HCT116 (cell line): ENCODE results near the gene PBX3. TPM values are rescaled to one million over a fixed set of nuclear protein-coding genes. Genes with fewer than 3 reads are reported as not detected.

Source experiments
- ATAC-seq: fragments of 200-7000 bp; cut with Tn5 transposase; 2 replicates; pipeline ENCODE4 v1.9.1; 2020; ENCODE audit warnings: mild to moderate bottlenecking, moderate library complexity
- BruUV-seq: library from RNA; stranded (reverse); fragments of 400-500 nt; replicated peaks from 2 replicates; lab custom pipeline; 2021; lab: Mats Ljungman, UMichigan
- CTCF ChIA-PET: fragments of 300-600 bp; sonication (Branson Sonifier 250); formaldehyde crosslinking; loops from one replicate; lab custom pipeline; 2021; ENCODE audit warnings: antibody characterized with exemption; lab: Charles Lee
- POLR2A ChIA-PET: fragments of 300-600, 350-600 bp; sonication (Branson Sonifier 250); formaldehyde crosslinking; loops from one replicate; lab custom pipeline; 2021; ENCODE audit warnings: antibody characterized with exemption; lab: Charles Lee
- RAD21 ChIA-PET, 2 experiments: fragments of 300-600 bp; sonication (Branson Sonifier 250); formaldehyde crosslinking; loops; one replicate each; lab custom pipeline; 2023; ENCODE audit warnings: low total read pairs in 2 of 2; ENCODE audit not compliant: uncharacterized antibody in 2 of 2, unreplicated experiment in 2 of 2, low non-redundant PET in 1 of 2; lab: Charles Lee
- DNase-seq: peaks from one replicate; pipeline ENCODE4 v3.0.0-alpha.2; 2010; ENCODE audit warnings: low read depth, low spot score
- H2AFZ ChIP-seq: fragments of 200-600 bp; shearing (Covaris generic), sonication (generic); 2 replicates; pipeline ENCODE4 v1.6.1; 2017; ENCODE audit warnings: low read depth, mixed run types, mixed read lengths, antibody characterized with exemption, low read length; ENCODE audit not compliant: poor library complexity, severe bottlenecking
- H3K27ac ChIP-seq: 2 replicates; pipeline ENCODE4 v1.5.1; 2012; ENCODE audit warnings: low read depth, low read length
- H3K27me3 ChIP-seq: fragments of 200-600 bp; sonication (generic); 2 replicates; pipeline ENCODE4 v1.6.1; 2016; ENCODE audit warnings: mixed run types, low read length, mixed read lengths; ENCODE audit not compliant: insufficient read depth
- H3K36me3 ChIP-seq, 2 experiments: fragments of 200-500 bp in 1 of 2; fragments of 200-600 bp in 1 of 2; sonication (Bioruptor generic) in 1 of 2; sonication (generic) in 1 of 2; 2 replicates each; pipeline versions ENCODE4 v1.5.1 to v1.6.1; 2014 to 2016; ENCODE audit warnings: low read length in 2 of 2, inconsistent platforms in 1 of 2, mixed read lengths in 1 of 2, mixed run types in 1 of 2; ENCODE audit not compliant: insufficient read depth in 2 of 2, control insufficient read depth in 1 of 2
- H3K4me1 ChIP-seq, 2 experiments: fragments of 200-600 bp in 1 of 2; sonication (generic) in 1 of 2; 2 replicates each; pipeline versions ENCODE4 v1.5.1 to v1.6.1; 2012 to 2017; ENCODE audit warnings: low read length in 2 of 2, inconsistent platforms in 1 of 2, mild to moderate bottlenecking in 1 of 2, mixed read lengths in 1 of 2, mixed run types in 1 of 2, moderate library complexity in 1 of 2; ENCODE audit not compliant: insufficient read depth in 2 of 2, control insufficient read depth in 1 of 2
- H3K4me2 ChIP-seq: fragments of 200-600 bp; sonication (generic); 2 replicates; pipeline ENCODE4 v1.6.1; 2017; ENCODE audit warnings: mixed run types, low read length, mixed read lengths
- H3K4me3 ChIP-seq, 2 experiments: fragments of 200-600 bp in 1 of 2; sonication (generic) in 1 of 2; replicated peaks in 1 of 2; 2 replicates each; pipeline ENCODE4 v1.5.1; 2011 to 2016; ENCODE audit warnings: low read length in 2 of 2, control low read depth in 1 of 2, low read depth in 1 of 2, mild to moderate bottlenecking in 1 of 2, mixed read lengths in 1 of 2, mixed run types in 1 of 2
- H3K79me2 ChIP-seq: fragments of 200-600 bp; sonication (generic); 2 replicates; pipeline ENCODE4 v1.6.1; 2017; ENCODE audit warnings: mild to moderate bottlenecking, mixed run types, low read length, moderate library complexity, mixed read lengths; ENCODE audit not compliant: insufficient read depth
- H3K9ac ChIP-seq: fragments of 200-600 bp; sonication (generic); 2 replicates; pipeline ENCODE4 v1.6.1; 2016; ENCODE audit warnings: low read length, mixed read lengths
- H3K9me2 ChIP-seq: fragments of 200-600 bp; sonication (generic), shearing (Covaris generic); 2 replicates; pipeline ENCODE4 v1.6.1; 2017; ENCODE audit warnings: mixed run types, mild to moderate bottlenecking, moderate library complexity; ENCODE audit not compliant: insufficient read depth
- H3K9me3 ChIP-seq, 2 experiments: fragments of 200-500 bp in 1 of 2; fragments of 200-600 bp in 1 of 2; sonication (Bioruptor generic) in 1 of 2; sonication (generic) in 1 of 2; 2 replicates each; pipeline ENCODE4 v1.6.1; 2014 to 2017; ENCODE audit warnings: low read length in 2 of 2, mixed read lengths in 2 of 2, inconsistent platforms in 1 of 2, low read depth in 1 of 2, mild to moderate bottlenecking in 1 of 2, mixed run types in 1 of 2, moderate library complexity in 1 of 2; ENCODE audit not compliant: control insufficient read depth in 1 of 2, insufficient read depth in 1 of 2
- H4K20me1 ChIP-seq: fragments of 200-600 bp; sonication (generic), shearing (Covaris generic); 2 replicates; pipeline ENCODE4 v1.6.1; 2017; ENCODE audit warnings: mixed run types, mild to moderate bottlenecking, moderate library complexity; ENCODE audit not compliant: insufficient read depth
- CEBPB ChIP-seq: IDR thresholded peaks from 2 replicates; pipeline ENCODE4 v1.6.1; 2012; ENCODE audit warnings: low read depth
- CTCF ChIP-seq, 3 experiments: fragments of 200-600 bp in 1 of 3; sonication (generic) in 1 of 3; IDR thresholded peaks in 2 of 3; conservative IDR thresholded peaks in 1 of 3; 2 replicates each; pipeline ENCODE4 v1.5.1; 2012 to 2017; ENCODE audit warnings: low read depth in 2 of 3, low read length in 2 of 3, antibody characterized with exemption in 1 of 3, borderline replicate concordance in 1 of 3, control low read depth in 1 of 3, mild to moderate bottlenecking in 1 of 3, mixed read lengths in 1 of 3, mixed run types in 1 of 3, moderate library complexity in 1 of 3; ENCODE audit not compliant: insufficient read depth in 1 of 3
- ELF1 ChIP-seq: IDR thresholded peaks from 2 replicates; pipeline ENCODE4 v1.6.1; 2012; ENCODE audit warnings: low read depth, borderline replicate concordance
- EZH2 ChIP-seq: fragments of 200-600 bp; sonication (generic); IDR thresholded peaks from 2 replicates; pipeline ENCODE4 v1.6.1; 2017; ENCODE audit warnings: antibody characterized with exemption, mixed run types
- EZH2phosphoT487 ChIP-seq: fragments of 200-600 bp; IDR thresholded peaks from 2 replicates; pipeline ENCODE4 v1.6.1; 2018; ENCODE audit warnings: antibody characterized with exemption, borderline replicate concordance
- FOSL1 ChIP-seq: IDR thresholded peaks from 2 replicates; pipeline ENCODE4 v1.6.1; 2012; ENCODE audit warnings: low read depth
- JUND ChIP-seq: IDR thresholded peaks from 2 replicates; pipeline ENCODE4 v1.6.1; 2012
- POLR2A ChIP-seq: IDR thresholded peaks from 2 replicates; pipeline ENCODE4 v1.7.0; 2011; ENCODE audit warnings: borderline replicate concordance; ENCODE audit not compliant: insufficient read depth, insufficient read length; ENCODE audit errors: extremely low read depth
- POLR2AphosphoS5 ChIP-seq: IDR thresholded peaks from 2 replicates; pipeline ENCODE4 v1.6.1; 2011; ENCODE audit warnings: mild to moderate bottlenecking, low read depth, low read length, moderate library complexity
- RAD21 ChIP-seq: IDR thresholded peaks from 2 replicates; pipeline ENCODE4 v1.6.1; 2012; ENCODE audit warnings: low read depth, mild to moderate bottlenecking
- SIN3A ChIP-seq: IDR thresholded peaks from 2 replicates; pipeline ENCODE4 v1.6.1; 2012; ENCODE audit warnings: low read depth
- SRF ChIP-seq: IDR thresholded peaks from 2 replicates; pipeline ENCODE4 v1.6.1; 2012; ENCODE audit warnings: low read depth
- TCF7L2 ChIP-seq: IDR thresholded peaks from 2 replicates; pipeline ENCODE4 v1.7.0; 2011; ENCODE audit warnings: borderline replicate concordance, inconsistent platforms; ENCODE audit not compliant: insufficient read depth, insufficient read length; ENCODE audit errors: extremely low read depth
- YY1 ChIP-seq: IDR thresholded peaks from 2 replicates; pipeline ENCODE4 v1.6.1; 2011; ENCODE audit warnings: low read length, low read depth, moderate library complexity, mild to moderate bottlenecking; ENCODE audit not compliant: insufficient replicate concordance; ENCODE audit errors: extremely low read depth
- ZBTB33 ChIP-seq: IDR thresholded peaks from 2 replicates; pipeline ENCODE4 v1.6.1; 2011; ENCODE audit warnings: mild to moderate bottlenecking, low read length, moderate library complexity; ENCODE audit not compliant: insufficient replicate concordance; ENCODE audit errors: extremely low read depth
- intact Hi-C: fragments of 100-400 bp; cut with micrococcal nuclease; formaldehyde crosslinking; loops from 2 replicates; pipeline ENCODE4 v1.10.0; 2022
- total RNA-seq: library from RNA; stranded (reverse); gene quantifications from one replicate; pipeline ENCODE4 v1.2.1, GENCODE V29; 2021; ENCODE audit not compliant: unreplicated experiment
- TF ChIP-seq, protein P1 (sequence below): IDR thresholded peaks from 2 replicates; pipeline ENCODE4 v1.6.1; 2012; ENCODE audit warnings: low read depth

PBX3 gene
- total RNA-seq, 1 experiment from 2014 or later: 13.5 TPM

DNA sequence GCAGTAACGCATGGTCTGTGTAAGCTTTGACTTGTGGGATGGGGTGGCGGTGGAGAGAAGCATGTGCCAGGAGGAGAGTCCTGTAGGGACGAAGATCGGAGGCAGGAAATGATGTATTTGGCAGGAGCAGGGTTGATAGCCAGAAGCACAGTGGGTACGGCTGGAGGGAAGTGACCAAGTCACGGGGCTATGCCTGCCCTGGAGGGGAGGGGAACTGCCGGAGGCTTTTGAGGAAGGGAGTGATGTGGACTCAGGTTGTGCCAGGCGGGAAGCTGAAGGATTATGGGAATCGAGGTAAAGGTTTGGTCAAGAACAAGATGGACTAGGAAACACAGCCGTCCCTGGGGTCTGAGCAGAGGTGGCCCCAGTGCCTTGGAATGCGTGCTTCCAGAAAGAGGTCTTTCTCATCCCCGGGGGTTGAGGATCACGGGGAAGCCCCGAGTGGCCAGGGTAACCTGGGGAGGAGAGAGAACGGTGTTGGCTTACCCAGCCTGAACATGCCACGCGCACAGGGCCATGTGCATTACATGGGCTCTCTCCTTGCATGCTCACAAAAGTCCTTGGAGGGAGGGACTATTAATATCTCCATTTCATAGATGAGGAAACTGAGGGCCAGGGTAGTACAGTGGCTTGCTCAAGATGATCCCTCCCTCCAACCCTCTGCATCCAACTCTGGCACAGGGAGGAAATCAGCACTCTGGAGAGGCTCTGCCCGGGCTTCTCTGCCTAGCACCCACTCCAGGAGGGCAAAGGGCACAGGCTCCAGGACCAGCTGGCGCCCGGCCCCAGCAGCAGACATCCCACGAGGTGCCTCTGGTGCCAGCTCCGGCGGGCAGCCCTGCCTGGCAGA lies 253.8 kb downstream of the PBX3 start (continued):
- no peak for TF ChIP-seq CTCF (IDR thresholded peaks at IDR 0.05 in 2 of 3, conservative IDR thresholded peaks at IDR 0.05 in 1 of 3; ENCODE audit: borderline replicate concordance in 1 of 3, insufficient read depth in 1 of 3, low read depth in 2 of 3, low read length in 2 of 3)
- TF ChIP-seq, all 23 proteins: peak for 0

GRCh38 chr9:126001581-126002225 lies 254.5 kb downstream of the PBX3 start:
- ATAC-seq (no peak), DNase-seq (no peak)
- Histone ChIP-seq H3K4me3 (no peak overlapping the region), H3K4me2 (no peak overlapping the region), H3K27ac (no peak overlapping the region), H3K9me2 (no peaks in the 10 kb centered on the region), H3K36me3 (no peaks in the 10 kb centered on the region), H3K27me3 (no peaks in the 10 kb centered on the region), H4K20me1 (no peaks in the 10 kb centered on the region), H3K9ac (no peak overlapping the region), H3K4me1 (no peaks in the 10 kb centered on the region), H3K9me3 (no peaks in the 10 kb centered on the region; a peak in 1 of 4 replicates), H3K79me2 (no peaks in the 10 kb centered on the region), H2AFZ (no peak overlapping the region)
- intact Hi-C loops: no loop called here
- POLR2A ChIA-PET: no interaction called here
- CTCF ChIA-PET: no interaction called here
- BruUV-seq: no TSS peak
- RAD21 ChIA-PET: no interaction called here
- no peak for TF ChIP-seq SRF
- no peak for TF ChIP-seq EZH2
- TF ChIP-seq EZH2phosphoT487: no peak
- no peak for TF ChIP-seq YY1
- no peak for TF ChIP-seq ZBTB33
- TF ChIP-seq POLR2AphosphoS5: no peak
- no peak for TF ChIP-seq SIN3A
- TF ChIP-seq JUND: no peak
- TF ChIP-seq CEBPB: no peak
- TF ChIP-seq POLR2A: no peak
- TF ChIP-seq TCF7L2: no peak
- TF ChIP-seq RAD21: no peak
- TF ChIP-seq, protein P1, sequence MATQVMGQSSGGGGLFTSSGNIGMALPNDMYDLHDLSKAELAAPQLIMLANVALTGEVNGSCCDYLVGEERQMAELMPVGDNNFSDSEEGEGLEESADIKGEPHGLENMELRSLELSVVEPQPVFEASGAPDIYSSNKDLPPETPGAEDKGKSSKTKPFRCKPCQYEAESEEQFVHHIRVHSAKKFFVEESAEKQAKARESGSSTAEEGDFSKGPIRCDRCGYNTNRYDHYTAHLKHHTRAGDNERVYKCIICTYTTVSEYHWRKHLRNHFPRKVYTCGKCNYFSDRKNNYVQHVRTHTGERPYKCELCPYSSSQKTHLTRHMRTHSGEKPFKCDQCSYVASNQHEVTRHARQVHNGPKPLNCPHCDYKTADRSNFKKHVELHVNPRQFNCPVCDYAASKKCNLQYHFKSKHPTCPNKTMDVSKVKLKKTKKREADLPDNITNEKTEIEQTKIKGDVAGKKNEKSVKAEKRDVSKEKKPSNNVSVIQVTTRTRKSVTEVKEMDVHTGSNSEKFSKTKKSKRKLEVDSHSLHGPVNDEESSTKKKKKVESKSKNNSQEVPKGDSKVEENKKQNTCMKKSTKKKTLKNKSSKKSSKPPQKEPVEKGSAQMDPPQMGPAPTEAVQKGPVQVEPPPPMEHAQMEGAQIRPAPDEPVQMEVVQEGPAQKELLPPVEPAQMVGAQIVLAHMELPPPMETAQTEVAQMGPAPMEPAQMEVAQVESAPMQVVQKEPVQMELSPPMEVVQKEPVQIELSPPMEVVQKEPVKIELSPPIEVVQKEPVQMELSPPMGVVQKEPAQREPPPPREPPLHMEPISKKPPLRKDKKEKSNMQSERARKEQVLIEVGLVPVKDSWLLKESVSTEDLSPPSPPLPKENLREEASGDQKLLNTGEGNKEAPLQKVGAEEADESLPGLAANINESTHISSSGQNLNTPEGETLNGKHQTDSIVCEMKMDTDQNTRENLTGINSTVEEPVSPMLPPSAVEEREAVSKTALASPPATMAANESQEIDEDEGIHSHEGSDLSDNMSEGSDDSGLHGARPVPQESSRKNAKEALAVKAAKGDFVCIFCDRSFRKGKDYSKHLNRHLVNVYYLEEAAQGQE: no peak
- no peak for TF ChIP-seq FOSL1
- TF ChIP-seq ELF1: no peak
